ENCODE results near the gene ZNF500. TPM values are rescaled to one million over a fixed set of nuclear protein-coding genes. Genes with fewer than 3 reads are reported as not detected.

Gene ZNF500
- polyA plus RNA-seq (2013, experiment 1 of 2) = 5.8 TPM
- polyA plus RNA-seq (2013, experiment 2 of 2) = 4.8 TPM

DNA sequence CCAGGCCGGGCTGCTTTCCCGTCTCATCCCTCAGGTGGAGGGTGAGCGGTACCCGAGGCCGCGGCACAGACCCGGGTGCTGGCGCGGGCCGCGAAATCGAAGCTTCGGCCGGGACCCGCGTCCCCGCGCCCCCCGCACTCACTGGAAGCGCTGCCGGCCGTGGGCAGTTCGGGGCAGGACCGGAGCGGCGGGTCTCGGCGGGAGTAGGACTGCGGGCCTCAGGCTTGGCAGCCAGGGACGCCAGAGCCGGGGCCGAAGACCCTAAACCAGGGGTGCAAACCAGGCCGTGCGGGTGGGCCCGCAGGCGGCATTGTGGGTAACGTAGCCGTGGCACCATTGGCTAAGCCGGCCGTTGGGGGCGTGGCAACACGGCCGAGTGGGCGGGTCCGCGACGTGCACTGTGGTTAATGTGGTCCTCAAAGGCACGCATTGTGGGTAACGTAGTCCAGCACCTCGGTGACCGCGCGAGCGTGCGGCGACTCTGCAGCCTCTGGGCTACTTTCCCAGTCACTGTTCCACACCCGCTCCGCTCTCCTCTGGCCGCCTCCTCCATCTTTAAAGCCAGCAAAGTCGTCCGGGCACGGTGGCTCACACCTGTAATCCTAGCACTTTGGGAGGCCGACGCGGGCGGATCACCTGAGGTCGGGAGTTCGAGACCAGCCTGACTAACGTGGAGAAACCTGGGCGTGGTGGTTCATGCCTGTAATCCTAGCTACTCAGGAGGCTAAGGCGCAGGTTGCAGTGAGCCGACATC is at the start of gene ZNF500:
ZNF500 (minus strand) TSS at position 288 of the 754 bp plus-strand sequence. CDS start 1,184 bp downstream, outside the sequence.
- 9% methylated on average over 72 of the region's 72 CpGs for WGBS

DNA sequence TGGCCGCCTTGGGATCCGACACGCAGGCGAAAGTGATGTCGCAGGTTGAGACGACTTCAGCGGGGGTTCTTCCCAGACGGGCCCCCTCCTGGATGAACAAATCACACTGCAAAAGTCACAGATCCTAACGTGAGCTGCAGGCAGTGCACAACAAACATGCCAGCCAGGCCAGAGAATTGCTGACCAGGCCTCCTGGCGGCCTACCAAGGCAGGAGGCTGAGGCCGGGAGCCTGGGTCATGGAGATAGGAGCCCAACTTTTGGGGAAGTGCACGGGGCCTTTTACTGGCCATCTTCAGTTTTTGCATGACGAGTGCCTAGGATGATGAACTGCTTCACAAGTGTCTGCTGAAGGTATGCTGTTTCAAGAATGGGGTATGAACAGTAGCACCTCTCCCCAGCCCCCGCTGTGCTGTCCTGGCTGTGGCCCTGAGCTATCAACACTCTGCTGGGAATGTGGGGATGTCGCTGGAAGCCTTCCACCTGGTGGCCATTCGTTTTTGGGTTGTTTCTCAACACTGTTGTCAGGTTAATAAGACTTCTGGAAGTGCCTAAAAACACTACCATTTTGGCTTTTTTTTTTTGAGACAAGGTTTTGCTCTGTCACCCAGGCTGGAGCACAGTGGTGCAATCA is 47.7 kb upstream of the ZNF500 start:
- WGBS = 94% methylated on average over 16 of the region's 16 CpGs
- H3K9ac ChIP-seq (ENCODE audit: low read depth, low read length) = no peak overlapping the region
- H3K9me3 ChIP-seq (ENCODE audit: insufficient read depth, low read depth, low read length) = no peaks in the 10 kb centered on the region
- no peak overlapping the region for H3K4me3 ChIP-seq (ENCODE audit: low read length)
- no peaks in the 10 kb centered on the region for H3K4me1 ChIP-seq (ENCODE audit: insufficient read depth, low read length)
- no peak overlapping the region for H3K27ac ChIP-seq (ENCODE audit: low read depth, low read length)
- H3K36me3 ChIP-seq (ENCODE audit: insufficient read depth, low read length) = peaks cover 84% of the 10 kb centered on the region
- no peaks in the 10 kb centered on the region for H3K27me3 ChIP-seq (ENCODE audit: insufficient read depth, low read length)

More for the DNA sequence above, at the start of gene ZNF500:
- Histone ChIP-seq H3K4me1 (ENCODE audit: insufficient read depth, low read length) (no peaks in the 10 kb centered on the region), H3K9me3 (ENCODE audit: insufficient read depth, low read depth, low read length) (no peaks in the 10 kb centered on the region), H3K27me3 (ENCODE audit: insufficient read depth, low read length) (no peaks in the 10 kb centered on the region), H3K9ac (ENCODE audit: low read depth, low read length) (peak within 1 kb of the TSS; percentile 86), H3K27ac (ENCODE audit: low read depth, low read length) (peak within 1 kb of the TSS; percentile 77; the same call in 1 of the 2 replicates), H3K36me3 (ENCODE audit: insufficient read depth, low read length) (peaks cover 31% of the 10 kb centered on the region), H3K4me3 (ENCODE audit: low read length) (peak within 1 kb of the TSS; percentile 74)

GRCh38 chr16:4814046-4814445 is 47.1 kb upstream of the ZNF500 start:
- peaks cover 82% of the 10 kb centered on the region for H3K36me3 ChIP-seq (ENCODE audit: insufficient read depth, low read length)
- H3K27me3 ChIP-seq (ENCODE audit: insufficient read depth, low read length) = no peaks in the 10 kb centered on the region
- no peak overlapping the region for H3K9ac ChIP-seq (ENCODE audit: low read depth, low read length)
- no peak overlapping the region for H3K27ac ChIP-seq (ENCODE audit: low read depth, low read length)
- no peaks in the 10 kb centered on the region for H3K9me3 ChIP-seq (ENCODE audit: insufficient read depth, low read depth, low read length)
- H3K4me3 ChIP-seq (ENCODE audit: low read length) = no peak overlapping the region
- H3K4me1 ChIP-seq (ENCODE audit: insufficient read depth, low read length) = no peaks in the 10 kb centered on the region

- no peaks in the 10 kb centered on the region for H3K4me1 ChIP-seq (ENCODE audit: insufficient read depth, low read length)
- no peaks in the 10 kb centered on the region for H3K9me3 ChIP-seq (ENCODE audit: insufficient read depth, low read depth, low read length)
- 95% methylated on average over 16 of the region's 16 CpGs for WGBS
- no peak overlapping the region for H3K9ac ChIP-seq (ENCODE audit: low read depth, low read length)
- H3K27me3 ChIP-seq (ENCODE audit: insufficient read depth, low read length) = no peaks in the 10 kb centered on the region
- H3K36me3 ChIP-seq (ENCODE audit: insufficient read depth, low read length) = peaks cover 83% of the 10 kb centered on the region
- H3K27ac ChIP-seq (ENCODE audit: low read depth, low read length) = no peak overlapping the region
- H3K4me3 ChIP-seq (ENCODE audit: low read length) = no peak overlapping the region
Observed at GRCh38 chr16:4813251-4814003, 46.5 kb upstream of the ZNF500 start.

DNA sequence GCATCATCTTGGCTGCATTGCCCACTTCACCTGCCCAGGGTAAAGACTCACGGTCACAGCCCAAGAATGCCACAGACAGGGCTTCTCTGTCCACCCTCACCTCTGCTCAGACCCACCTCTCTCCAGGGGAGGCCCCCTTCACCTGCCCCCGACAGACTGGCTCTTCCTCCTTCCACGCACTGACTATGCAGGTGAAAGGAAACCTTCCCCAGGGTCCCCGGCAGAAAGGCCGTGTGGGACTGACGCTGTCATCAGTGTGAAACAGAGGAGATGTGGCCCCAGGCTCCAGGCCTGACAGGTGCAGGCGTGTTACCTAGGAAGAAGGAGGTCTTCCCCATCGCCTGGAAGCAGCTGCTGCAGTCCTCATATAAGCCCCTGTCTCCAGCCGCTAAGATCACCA is 44.8 kb upstream of the ZNF500 start:
- WGBS = 95% methylated on average over 9 of the region's 9 CpGs
- Histone ChIP-seq H3K4me1 (ENCODE audit: insufficient read depth, low read length) (no peaks in the 10 kb centered on the region), H3K9ac (ENCODE audit: low read depth, low read length) (no peak overlapping the region), H3K27me3 (ENCODE audit: insufficient read depth, low read length) (no peaks in the 10 kb centered on the region), H3K27ac (ENCODE audit: low read depth, low read length) (no peak overlapping the region), H3K4me3 (ENCODE audit: low read length) (no peak overlapping the region), H3K36me3 (ENCODE audit: insufficient read depth, low read length) (peaks cover 86% of the 10 kb centered on the region), H3K9me3 (ENCODE audit: insufficient read depth, low read depth, low read length) (no peaks in the 10 kb centered on the region)

DNA sequence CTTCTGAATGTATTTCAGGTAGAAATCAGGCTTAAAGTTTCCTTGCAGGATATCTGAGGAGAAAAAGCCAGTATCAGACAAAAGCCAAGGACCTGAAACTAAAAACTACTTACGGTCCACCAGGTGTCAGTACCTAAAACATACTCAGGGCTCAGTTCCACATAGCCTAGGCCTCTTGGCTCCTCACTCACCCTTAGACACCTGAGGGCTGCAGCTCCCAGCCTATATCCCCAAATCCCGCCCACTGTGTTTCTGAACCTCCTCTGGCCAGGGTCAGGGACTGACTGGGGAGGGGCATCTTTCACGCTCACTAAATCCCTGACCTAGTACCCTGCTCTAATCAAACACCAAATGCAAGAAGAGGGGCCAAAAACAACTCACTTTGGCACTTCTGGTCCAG is 44.3 kb upstream of the ZNF500 start:
- Histone ChIP-seq H3K4me1 (ENCODE audit: insufficient read depth, low read length) (no peaks in the 10 kb centered on the region), H3K9ac (ENCODE audit: low read depth, low read length) (no peak overlapping the region), H3K27me3 (ENCODE audit: insufficient read depth, low read length) (no peaks in the 10 kb centered on the region), H3K27ac (ENCODE audit: low read depth, low read length) (no peak overlapping the region), H3K4me3 (ENCODE audit: low read length) (no peak overlapping the region), H3K36me3 (ENCODE audit: insufficient read depth, low read length) (peaks cover 86% of the 10 kb centered on the region), H3K9me3 (ENCODE audit: insufficient read depth, low read depth, low read length) (no peaks in the 10 kb centered on the region)
- 95% methylated on average over 3 of the region's 3 CpGs for WGBS

DNA sequence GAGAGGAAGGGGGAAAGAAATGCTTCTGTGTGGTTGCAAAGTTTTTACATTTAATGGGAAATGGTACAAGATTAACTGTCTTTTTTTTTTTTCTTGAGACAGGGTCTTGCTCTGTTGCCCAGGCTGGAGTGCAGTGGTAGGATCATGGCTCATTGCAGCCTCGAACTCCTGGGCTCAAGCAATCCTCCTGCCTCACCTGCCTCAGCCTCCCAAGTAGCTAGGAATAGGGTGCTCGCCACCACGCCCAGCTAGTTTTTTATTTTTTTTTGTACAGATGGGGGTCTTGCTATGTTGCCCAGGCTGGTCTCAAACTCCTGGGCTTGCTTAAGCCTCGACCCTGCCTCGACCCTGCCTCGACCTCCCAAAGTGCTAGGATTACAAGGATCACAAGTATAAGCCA is 39.3 kb upstream of the ZNF500 start:
- no peaks in the 10 kb centered on the region for H3K9me3 ChIP-seq (ENCODE audit: insufficient read depth, low read depth, low read length)
- no peaks in the 10 kb centered on the region for H3K27me3 ChIP-seq (ENCODE audit: insufficient read depth, low read length)
- H3K4me3 ChIP-seq (ENCODE audit: low read length) = no peak overlapping the region
- 95% methylated on average over 6 of the region's 6 CpGs for WGBS
- H3K36me3 ChIP-seq (ENCODE audit: insufficient read depth, low read length) = peaks cover 62% of the 10 kb centered on the region
- H3K4me1 ChIP-seq (ENCODE audit: insufficient read depth, low read length) = peaks cover 10% of the 10 kb centered on the region; the same call in 1 of the 2 replicates
- no peak overlapping the region for H3K27ac ChIP-seq (ENCODE audit: low read depth, low read length)
- no peak overlapping the region for H3K9ac ChIP-seq (ENCODE audit: low read depth, low read length)

- no peak overlapping the region for H3K4me3 ChIP-seq (ENCODE audit: low read length)
- peaks cover 53% of the 10 kb centered on the region for H3K36me3 ChIP-seq (ENCODE audit: insufficient read depth, low read length)
- H3K27ac ChIP-seq (ENCODE audit: low read depth, low read length) = no peak overlapping the region
- 95% methylated on average over 11 of the region's 11 CpGs for whole genome bisulfite sequencing
- no peak overlapping the region for H3K9ac ChIP-seq (ENCODE audit: low read depth, low read length)
- H3K9me3 ChIP-seq (ENCODE audit: insufficient read depth, low read depth, low read length) = no peaks in the 10 kb centered on the region
- peaks cover 11% of the 10 kb centered on the region; the same call in 1 of the 2 replicates for H3K4me1 ChIP-seq (ENCODE audit: insufficient read depth, low read length)
- H3K27me3 ChIP-seq (ENCODE audit: insufficient read depth, low read length) = no peaks in the 10 kb centered on the region
Observed at GRCh38 chr16:4805231-4805630, 38.3 kb upstream of the ZNF500 start.

DNA sequence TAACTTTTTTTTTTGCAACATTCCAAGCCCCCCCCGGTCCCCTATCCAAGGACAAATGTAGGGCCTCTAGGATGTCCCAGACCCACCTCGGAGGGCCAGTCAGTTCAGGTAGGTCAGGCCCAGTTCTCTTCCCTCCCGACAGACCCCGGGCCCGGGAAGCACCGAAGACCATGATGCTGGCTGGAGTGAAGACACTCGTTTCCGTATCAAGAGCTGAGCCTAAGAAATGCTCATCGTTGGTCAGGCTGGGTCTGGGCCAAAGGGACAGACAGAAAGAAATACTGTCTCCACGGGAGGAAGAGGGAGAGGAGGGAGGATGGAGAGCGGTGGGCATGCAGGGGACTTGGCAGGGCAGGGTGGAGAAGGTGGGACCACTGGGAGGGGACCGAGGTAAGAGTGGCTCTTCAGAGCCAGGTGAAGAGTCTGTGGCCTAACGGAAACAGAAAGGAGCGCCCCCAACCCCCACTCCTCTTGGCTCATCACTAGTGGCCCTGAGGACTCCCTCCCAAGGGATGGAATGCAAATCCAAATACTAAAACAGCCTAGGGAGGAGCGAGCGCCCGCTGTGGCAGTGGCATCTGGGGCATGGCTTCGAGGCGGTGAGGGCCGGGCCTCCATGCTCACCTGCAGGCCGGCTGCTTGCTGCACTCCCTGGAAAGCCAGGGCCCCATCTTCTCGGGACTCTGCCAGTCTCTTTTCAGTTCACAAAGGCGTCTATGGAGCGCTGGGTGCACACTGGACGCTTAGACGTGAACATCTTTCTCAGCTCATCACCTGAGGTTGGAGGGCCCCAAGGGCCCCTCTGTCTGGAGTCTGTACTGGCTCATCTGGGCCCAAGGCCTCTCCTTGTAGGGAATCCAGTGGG is 37.2 kb upstream of the ZNF500 start:
- Histone ChIP-seq H3K36me3 (ENCODE audit: insufficient read depth, low read length) (peaks cover 51% of the 10 kb centered on the region), H3K4me3 (ENCODE audit: low read length) (no peak overlapping the region), H3K27me3 (ENCODE audit: insufficient read depth, low read length) (no peaks in the 10 kb centered on the region), H3K4me1 (ENCODE audit: insufficient read depth, low read length) (peaks cover 11% of the 10 kb centered on the region; the same call in 1 of the 2 replicates), H3K9ac (ENCODE audit: low read depth, low read length) (no peak overlapping the region), H3K27ac (ENCODE audit: low read depth, low read length) (peak overlapping the region; percentile 35; the same call in 1 of the 2 replicates), H3K9me3 (ENCODE audit: insufficient read depth, low read depth, low read length) (no peaks in the 10 kb centered on the region)
- WGBS = 86% methylated on average over 26 of the region's 26 CpGs

GRCh38 chr16:4803401-4803844 is 36.5 kb upstream of the ZNF500 start:
- no peaks in the 10 kb centered on the region for H3K27me3 ChIP-seq (ENCODE audit: insufficient read depth, low read length)
- peaks cover 49% of the 10 kb centered on the region for H3K36me3 ChIP-seq (ENCODE audit: insufficient read depth, low read length)
- peak overlapping the region; percentile 98 for H3K27ac ChIP-seq (ENCODE audit: low read depth, low read length)
- peaks cover 11% of the 10 kb centered on the region; the same call in 1 of the 2 replicates for H3K4me1 ChIP-seq (ENCODE audit: insufficient read depth, low read length)
- H3K4me3 ChIP-seq (ENCODE audit: low read length) = peak overlapping the region; percentile 66
- H3K9me3 ChIP-seq (ENCODE audit: insufficient read depth, low read depth, low read length) = no peaks in the 10 kb centered on the region
- peak overlapping the region; percentile 92 for H3K9ac ChIP-seq (ENCODE audit: low read depth, low read length)
- 61% methylated on average over 8 of the region's 8 CpGs for WGBS

Measured in HUES64 (cell line).